SK-N-SH (cell line): ENCODE results near the gene VPREB1.

Experiments
- ELF1 ChIP-seq: IDR thresholded peaks from 2 replicates; pipeline ENCODE4 v1.4.0; 2012
- EP300 ChIP-seq, 2 experiments: IDR thresholded peaks; 2 replicates each; pipeline versions ENCODE4 v1.4.0 to v1.6.1; 2012; ENCODE audit warnings: borderline replicate concordance in 1 of 2, low read depth in 1 of 2, low read length in 1 of 2
- JUND ChIP-seq: IDR thresholded peaks from 2 replicates; pipeline ENCODE4 v1.4.0; 2012
- NRF1 ChIP-seq: IDR thresholded peaks from 2 replicates; pipeline ENCODE4 v1.6.1; 2012; ENCODE audit warnings: low read depth, mild to moderate bottlenecking, low read length
- SIN3A ChIP-seq: IDR thresholded peaks from 2 replicates; pipeline ENCODE4 v1.6.1; 2012; ENCODE audit warnings: low read depth, mild to moderate bottlenecking, low read length, moderate library complexity, borderline replicate concordance
- USF1 ChIP-seq: IDR thresholded peaks from 2 replicates; pipeline ENCODE4 v1.4.0; 2012; ENCODE audit warnings: low read depth, borderline replicate concordance
- YY1 ChIP-seq: IDR thresholded peaks from 2 replicates; pipeline ENCODE4 v1.4.0; 2012; ENCODE audit warnings: low read depth, mild to moderate bottlenecking
- TF ChIP-seq, protein P1 (sequence below): fragments of 200-600 bp; sonication (generic); IDR thresholded peaks from 2 replicates; pipeline ENCODE4 v1.6.1; 2017; ENCODE audit warnings: antibody characterized with exemption, mild to moderate bottlenecking, moderate library complexity

- TF ChIP-seq, protein P1, sequence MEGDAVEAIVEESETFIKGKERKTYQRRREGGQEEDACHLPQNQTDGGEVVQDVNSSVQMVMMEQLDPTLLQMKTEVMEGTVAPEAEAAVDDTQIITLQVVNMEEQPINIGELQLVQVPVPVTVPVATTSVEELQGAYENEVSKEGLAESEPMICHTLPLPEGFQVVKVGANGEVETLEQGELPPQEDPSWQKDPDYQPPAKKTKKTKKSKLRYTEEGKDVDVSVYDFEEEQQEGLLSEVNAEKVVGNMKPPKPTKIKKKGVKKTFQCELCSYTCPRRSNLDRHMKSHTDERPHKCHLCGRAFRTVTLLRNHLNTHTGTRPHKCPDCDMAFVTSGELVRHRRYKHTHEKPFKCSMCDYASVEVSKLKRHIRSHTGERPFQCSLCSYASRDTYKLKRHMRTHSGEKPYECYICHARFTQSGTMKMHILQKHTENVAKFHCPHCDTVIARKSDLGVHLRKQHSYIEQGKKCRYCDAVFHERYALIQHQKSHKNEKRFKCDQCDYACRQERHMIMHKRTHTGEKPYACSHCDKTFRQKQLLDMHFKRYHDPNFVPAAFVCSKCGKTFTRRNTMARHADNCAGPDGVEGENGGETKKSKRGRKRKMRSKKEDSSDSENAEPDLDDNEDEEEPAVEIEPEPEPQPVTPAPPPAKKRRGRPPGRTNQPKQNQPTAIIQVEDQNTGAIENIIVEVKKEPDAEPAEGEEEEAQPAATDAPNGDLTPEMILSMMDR: no peak
- TF ChIP-seq EP300 (IDR thresholded peaks at IDR 0.05; ENCODE audit: borderline replicate concordance in 1 of 2, low read depth in 1 of 2, low read length in 1 of 2): no peak
- no peak for TF ChIP-seq USF1
- no peak for TF ChIP-seq JUND
- no peak for TF ChIP-seq ELF1
- TF ChIP-seq SIN3A: no peak
- no peak for TF ChIP-seq NRF1
- TF ChIP-seq YY1: no peak
These were observed 45.8 kb upstream of the VPREB1 start for GRCh38 chr22:22198751-22199150.
